ENCODE measurements around the gene ERMN.

The ERMN gene

GRCh38 chr2:157339965-157340655 lies 14.5 kb upstream of the ERMN start:
- no peak overlapping the region for H3K4me3 ChIP-seq (ENCODE audit: low read length)
- no peak for TF ChIP-seq ZNF274 (IDR thresholded peaks at IDR 0.05; ENCODE audit: low read depth, low read length)

GRCh38 chr2:157337978-157338377 lies 12.4 kb upstream of the ERMN start:
- H3K4me3 ChIP-seq (ENCODE audit: low read length): no peak overlapping the region
- no peak for TF ChIP-seq ZNF274 (IDR thresholded peaks at IDR 0.05; ENCODE audit: low read depth, low read length)

GRCh38 chr2:157336137-157337010 lies 10.8 kb upstream of the ERMN start:
- TF ChIP-seq ZNF274 (IDR thresholded peaks at IDR 0.05; ENCODE audit: low read depth, low read length): no peak
- no peak overlapping the region for H3K4me3 ChIP-seq (ENCODE audit: low read length)

- no peak overlapping the region for H3K4me3 ChIP-seq (ENCODE audit: low read length)
- TF ChIP-seq ZNF274 (IDR thresholded peaks at IDR 0.05; ENCODE audit: low read depth, low read length): no peak
Measured at GRCh38 chr2:157334797-157335196, 9.2 kb upstream of the ERMN start.

GRCh38 chr2:157334335-157334734 lies 8.7 kb upstream of the ERMN start:
- TF ChIP-seq ZNF274 (IDR thresholded peaks at IDR 0.05; ENCODE audit: low read depth, low read length): no peak
- no peak overlapping the region for H3K4me3 ChIP-seq (ENCODE audit: low read length)

- TF ChIP-seq ZNF274 (IDR thresholded peaks at IDR 0.05; ENCODE audit: low read depth, low read length): no peak
- H3K4me3 ChIP-seq (ENCODE audit: low read length): no peak overlapping the region
Measured at GRCh38 chr2:157333304-157334047, 7.9 kb upstream of the ERMN start.

GRCh38 chr2:157329524-157329923 lies 3.9 kb upstream of the ERMN start:
- TF ChIP-seq ZNF274 (IDR thresholded peaks at IDR 0.05; ENCODE audit: low read depth, low read length): no peak
- no peak overlapping the region for H3K4me3 ChIP-seq (ENCODE audit: low read length)

- TF ChIP-seq ZNF274 (IDR thresholded peaks at IDR 0.05; ENCODE audit: low read depth, low read length): no peak
- H3K4me3 ChIP-seq (ENCODE audit: low read length): no peak overlapping the region
Measured at GRCh38 chr2:157327621-157328500, 2.2 kb upstream of the ERMN start.

- H3K4me3 ChIP-seq (ENCODE audit: low read length): no peak overlapping the region
- no peak for TF ChIP-seq ZNF274 (IDR thresholded peaks at IDR 0.05; ENCODE audit: low read depth, low read length)
Measured at GRCh38 chr2:157327200-157327599, 1.6 kb upstream of the ERMN start.

GRCh38 chr2:157326698-157327097 lies 1.1 kb upstream of the ERMN start:
- H3K4me3 ChIP-seq (ENCODE audit: low read length): no peak overlapping the region
- no peak for TF ChIP-seq ZNF274 (IDR thresholded peaks at IDR 0.05; ENCODE audit: low read depth, low read length)

- H3K4me3 ChIP-seq (ENCODE audit: low read length): no peak overlapping the region
- no peak for TF ChIP-seq ZNF274 (IDR thresholded peaks at IDR 0.05; ENCODE audit: low read depth, low read length)
Measured at GRCh38 chr2:157324331-157324843, 1.2 kb downstream of the ERMN start.

- TF ChIP-seq ZNF274 (IDR thresholded peaks at IDR 0.05; ENCODE audit: low read depth, low read length): no peak
- no peak overlapping the region for H3K4me3 ChIP-seq (ENCODE audit: low read length)
Measured at GRCh38 chr2:157322432-157322831, 3.2 kb downstream of the ERMN start.

- H3K4me3 ChIP-seq (ENCODE audit: low read length): no peak overlapping the region
- no peak for TF ChIP-seq ZNF274 (IDR thresholded peaks at IDR 0.05; ENCODE audit: low read depth, low read length)
Measured at GRCh38 chr2:157321466-157321865, 4.2 kb downstream of the ERMN start.

Measured in GM08714 (cell line).